A549 (cell line): ENCODE results near the gene CSNK2A1. TPM values are rescaled to one million over a fixed set of nuclear protein-coding genes. Genes with fewer than 3 reads are reported as not detected.

Experiments
- ATAC-seq, 2 experiments: fragments of 200-7000 bp in 1 of 2; fragments of >200 bp in 1 of 2; cut with Nextera tagmentation in 1 of 2; cut with Tn5 transposase in 1 of 2; 3 replicates each; pipeline versions ENCODE4 v1.8.0 to v1.9.1; 2018 to 2020; ENCODE audit warnings: mild to moderate bottlenecking in 1 of 2, moderate library complexity in 1 of 2
- CTCF ChIA-PET: fragments of 300-600 bp; sonication (Branson Sonifier 250); formaldehyde crosslinking; extraction: SDS; loops from one replicate; lab custom pipeline; 2021; ENCODE audit warnings: antibody characterized with exemption, inconsistent platforms; lab: Yijun Ruan, JAX
- POLR2A ChIA-PET: fragments of 350-600 bp; formaldehyde crosslinking; extraction: SDS; loops from one replicate; lab custom pipeline; 2021; ENCODE audit warnings: antibody characterized with exemption, inconsistent platforms; lab: Yijun Ruan, JAX
- DNase-seq, 2 experiments: peaks; one replicate each; pipeline versions ENCODE4 v3.0.0 to v3.0.0-alpha.2; 2011 to 2016; ENCODE audit warnings: low read depth in 1 of 2, low spot score in 1 of 2
- FAIRE-seq: peaks from 2 replicates; lab custom pipeline; 2011; peaks lifted over from hg19 to GRCh38; lab: Jason Lieb, UNC
- H3K27ac ChIP-seq, 2 experiments: fragments of >200 bp; sonication (Bioruptor Twin); formaldehyde crosslinking; 3 replicates each; pipeline ENCODE4 v1.5.1; 2016 to 2017
- H3K4me1 ChIP-seq: fragments of >200 bp; sonication (Bioruptor Twin); formaldehyde crosslinking; 3 replicates; pipeline ENCODE4 v1.6.1; 2016
- H3K4me2 ChIP-seq: fragments of >200 bp; sonication (Bioruptor Twin); formaldehyde crosslinking; 3 replicates; pipeline ENCODE4 v1.6.1; 2016
- H3K4me3 ChIP-seq: fragments of >200 bp; sonication (Bioruptor Twin); formaldehyde crosslinking; 3 replicates; pipeline ENCODE4 v1.5.1; 2016
- H3K9me3 ChIP-seq: fragments of >200 bp; sonication (Bioruptor Twin); formaldehyde crosslinking; 3 replicates; pipeline ENCODE4 v1.6.1; 2016
- BHLHE40 ChIP-seq: IDR thresholded peaks from 2 replicates; pipeline ENCODE4 v1.6.1; 2012; ENCODE audit warnings: low read depth, low read length, inconsistent platforms
- CBX2 ChIP-seq: fragments of 200-600 bp; sonication (generic); IDR thresholded peaks from 2 replicates; pipeline ENCODE4 v1.6.1; 2016; ENCODE audit warnings: low read depth, mild to moderate bottlenecking, borderline replicate concordance
- CBX8 ChIP-seq: fragments of 200-600 bp; sonication (generic); IDR thresholded peaks from 2 replicates; pipeline ENCODE4 v1.6.1; 2016
- CEBPB ChIP-seq, 2 experiments: fragments of >200 bp in 1 of 2; sonication (Bioruptor Twin) in 1 of 2; formaldehyde crosslinking in 1 of 2; IDR thresholded peaks; 2 replicates each; pipeline ENCODE4 v1.6.1; 2012 to 2016
- CHD2 ChIP-seq: fragments of 150-350 bp; IDR thresholded peaks from 2 replicates; pipeline ENCODE4 v1.6.1; 2014; ENCODE audit warnings: low read length; ENCODE audit not compliant: partially characterized antibody
- E2F6 ChIP-seq: IDR thresholded peaks from 2 replicates; pipeline ENCODE4 v1.6.1; 2012; ENCODE audit warnings: low read depth, borderline replicate concordance
- ELK1 ChIP-seq: fragments of 150-350 bp; IDR thresholded peaks from 2 replicates; pipeline ENCODE4 v1.6.1; 2014; ENCODE audit warnings: low read depth, mild to moderate bottlenecking, low read length
- HMGXB4 ChIP-seq: fragments of 250-450 bp; sonication (Bioruptor Pico); IDR thresholded peaks from 2 replicates; pipeline ENCODE4 v1.5.0; 2021; ENCODE audit warnings: mild to moderate bottlenecking, moderate library complexity, borderline replicate concordance
- HOXB5 ChIP-seq: fragments of 250-450 bp; sonication (Bioruptor Pico); IDR thresholded peaks from 2 replicates; pipeline ENCODE4 v1.5.0; 2020; ENCODE audit warnings: mild to moderate bottlenecking, moderate library complexity
- JUNB ChIP-seq: fragments of >200 bp; sonication (Bioruptor Twin); formaldehyde crosslinking; IDR thresholded peaks from 2 replicates; pipeline ENCODE4 v1.6.1; 2016
- KDM1A ChIP-seq: fragments of 200-600 bp; sonication (generic); IDR thresholded peaks from 2 replicates; pipeline ENCODE4 v1.6.1; 2016; ENCODE audit warnings: low read depth, mild to moderate bottlenecking
- KDM5A ChIP-seq: fragments of 200-600 bp; sonication (generic); IDR thresholded peaks from 2 replicates; pipeline ENCODE4 v1.6.1; 2016; ENCODE audit warnings: antibody characterized with exemption, mild to moderate bottlenecking
- MAZ ChIP-seq: fragments of 150-350 bp; IDR thresholded peaks from 2 replicates; pipeline ENCODE4 v1.6.1; 2014; ENCODE audit warnings: antibody characterized with exemption, low read depth, low read length, borderline replicate concordance
- NPAS2 ChIP-seq: fragments of 250-450 bp; sonication (Bioruptor Pico); IDR thresholded peaks from 2 replicates; pipeline ENCODE4 v1.8.0; 2022; ENCODE audit warnings: mild to moderate bottlenecking, moderate library complexity, borderline replicate concordance
- NR3C1 ChIP-seq: fragments of >200 bp; sonication (Bioruptor Twin); formaldehyde crosslinking; IDR thresholded peaks from 3 replicates; pipeline ENCODE4 v1.6.1; 2017
- PHF8 ChIP-seq: fragments of 200-600 bp; sonication (generic); IDR thresholded peaks from 2 replicates; pipeline ENCODE4 v1.6.1; 2016; ENCODE audit warnings: low read depth, mild to moderate bottlenecking, antibody characterized with exemption, moderate library complexity, borderline replicate concordance
- POLR2AphosphoS2 ChIP-seq: conservative IDR thresholded peaks from 2 replicates; pipeline ENCODE4 v1.6.1; 2012; ENCODE audit warnings: low read length, improper control_type of control experiment, inconsistent platforms
- RAD21 ChIP-seq, 2 experiments: fragments of >200 bp in 1 of 2; sonication (Bioruptor Twin) in 1 of 2; formaldehyde crosslinking in 1 of 2; IDR thresholded peaks in 1 of 2; conservative IDR thresholded peaks in 1 of 2; 2 replicates in 1 of 2; 3 replicates in 1 of 2; pipeline ENCODE4 v1.6.1; 2012 to 2018; ENCODE audit warnings: inconsistent platforms in 1 of 2
- RCOR1 ChIP-seq: fragments of 150-350 bp; IDR thresholded peaks from 2 replicates; pipeline ENCODE4 v1.6.1; 2014; ENCODE audit warnings: antibody characterized with exemption, low read length, low read depth
- USF2 ChIP-seq: fragments of 450-650 bp; IDR thresholded peaks from 2 replicates; pipeline ENCODE4 v1.6.1; 2014; ENCODE audit warnings: antibody characterized with exemption
- ZC3H11A ChIP-seq: fragments of 450-650 bp; IDR thresholded peaks from 2 replicates; pipeline ENCODE4 v1.6.1; 2014; ENCODE audit warnings: antibody characterized with exemption, mild to moderate bottlenecking
- ZNF302 ChIP-seq: fragments of 250-450 bp; sonication (Bioruptor Pico); IDR thresholded peaks from 2 replicates; pipeline ENCODE4 v1.9.0; 2021; ENCODE audit warnings: inconsistent platforms, mild to moderate bottlenecking, moderate library complexity
- WGBS: methylation state at CpG from one replicate; pipeline ENCODE4 v1.1.6; 2017; ENCODE audit errors: missing lambda C conversion rate; 5-methylcytosine and 5-hydroxymethylcytosine counted together
- polyA plus RNA-seq, 4 experiments: library from polyadenylated mRNA; depleted of rRNA in 3 of 4; stranded (reverse); fragments of >200 nt; fragmentation: RNase III in 1 of 4; extraction: RNeasy Plus Mini Kit Qiagen cat#74134 plus additional on column Dnase treatment in 1 of 4; gene quantifications; 2 replicates in 3 of 4; 3 replicates in 1 of 4; pipeline ENCODE4 v1.2.3, GENCODE V29; 2011 to 2017

Gene CSNK2A1
- polyA plus RNA-seq, 2 of the 4 experiments (the other 2 are of a cell fraction): 157 to 306 TPM

- Histone ChIP-seq H3K4me2 (no peak overlapping the region), H3K4me3 (no peak overlapping the region), H3K4me1 (no peaks in the 10 kb centered on the region), H3K27ac (no peak overlapping the region)
- POLR2A ChIA-PET: no interaction called here
- no peak for DNase-seq
- no peak for TF ChIP-seq MAZ
- no peak for TF ChIP-seq RAD21 (conservative IDR thresholded peaks at IDR 0.05 in 1 of 2, IDR thresholded peaks at IDR 0.05 in 1 of 2)
- no peak for TF ChIP-seq ZC3H11A
- TF ChIP-seq NR3C1: no peak
- no peak for TF ChIP-seq CHD2
- TF ChIP-seq NPAS2: no peak
- no peak for TF ChIP-seq CBX2
- TF ChIP-seq, all 56 proteins: peak for 0
- ATAC-seq (no peak), FAIRE-seq (no peak)
- peaks cover 5% of the 10 kb centered on the region; the same call in 2 of the 3 replicates for H3K9me3 ChIP-seq
- CTCF ChIA-PET: interaction anchor here (0.9 to 4.8 kb wide), 7 partner anchors 9 to 125 kb away, joined by 3 to 18 read pairs (median 4); no protein-coding TSS in a partner anchor
- 68% methylated on average over 8 of the region's 8 CpGs for WGBS
These were observed 73.7 kb downstream of the CSNK2A1 start for GRCh38 chr20:469746-470490.

GRCh38 chr20:467755-468154, 75.8 kb downstream of the CSNK2A1 start:
- Histone ChIP-seq H3K27ac (no peak overlapping the region), H3K9me3 (peaks cover 5% of the 10 kb centered on the region; the same call in 2 of the 3 replicates), H3K4me2 (no peak overlapping the region), H3K4me1 (peaks cover 5% of the 10 kb centered on the region; the same call in 2 of the 3 replicates), H3K4me3 (no peak overlapping the region)
- ChIA-PET CTCF (interaction anchor here (2.1 to 5.6 kb wide), 4 partner anchors 9 to 114 kb away, joined by 7 to 40 read pairs (median 11); no protein-coding TSS in a partner anchor), POLR2A (no interaction called here)
- TF ChIP-seq KDM5A (no peak), CBX2 (no peak), NPAS2 (no peak), CBX8 (no peak), HMGXB4 (CRISPR knock-in tag) (no peak), HOXB5 (CRISPR knock-in tag) (no peak), USF2 (no peak), BHLHE40 (no peak), ELK1 (no peak), E2F6 (no peak), JUNB (no peak), KDM1A (no peak), POLR2AphosphoS2 (no peak), RCOR1 (no peak), ZNF302 (CRISPR knock-in tag) (no peak), MAZ (no peak), PHF8 (no peak), CEBPB (IDR thresholded peaks at IDR 0.05) (no peak)
- no peak for FAIRE-seq
- DNase-seq: no peak
- no peak for ATAC-seq
- WGBS: 67% methylated on average over 7 of the region's 7 CpGs
